SIG-M5 (cell line): ENCODE results near the gene PDE4B.

ENCODE experiments used
- DNase-seq: peaks from one replicate; lab custom pipeline; 2025; lab: John Stamatoyannopoulos, UW

Gene PDE4B

GRCh38 chr1:66262208-66262963 is 469.7 kb downstream of the PDE4B start:
- DNase-seq, result no peak

GRCh38 chr1:66265268-66265667 is 472.6 kb downstream of the PDE4B start:
- DNase-seq, result no peak

GRCh38 chr1:66265796-66266195 is 473.1 kb downstream of the PDE4B start:
- DNase-seq, result no peak

- DNase-seq, result no peak
These were observed 473.7 kb downstream of the PDE4B start for GRCh38 chr1:66266350-66266749.

- DNase-seq, result no peak
These were observed 474.1 kb downstream of the PDE4B start for GRCh38 chr1:66266756-66267155.

- no peak for DNase-seq
These were observed 474.7 kb downstream of the PDE4B start for GRCh38 chr1:66267201-66267940.

- DNase-seq, result no peak
These were observed 476.5 kb downstream of the PDE4B start for GRCh38 chr1:66269222-66269621.

- no peak for DNase-seq
These were observed 477.6 kb downstream of the PDE4B start for GRCh38 chr1:66270119-66270812.

GRCh38 chr1:66271216-66271903 is 478.7 kb downstream of the PDE4B start:
- DNase-seq, result no peak

- no peak for DNase-seq
These were observed 479.2 kb downstream of the PDE4B start for GRCh38 chr1:66271904-66272254.

- no peak for DNase-seq
These were observed 481.0 kb downstream of the PDE4B start for GRCh38 chr1:66273656-66274055.

- no peak for DNase-seq
These were observed 481.9 kb downstream of the PDE4B start for GRCh38 chr1:66274634-66275033.

- no peak for DNase-seq
These were observed 482.4 kb downstream of the PDE4B start for GRCh38 chr1:66275083-66275482.

GRCh38 chr1:66275601-66276023 is 482.9 kb downstream of the PDE4B start:
- DNase-seq, result no peak

- DNase-seq, result no peak
These were observed 483.5 kb downstream of the PDE4B start for GRCh38 chr1:66276218-66276617.

GRCh38 chr1:66278260-66279021 is 485.7 kb downstream of the PDE4B start:
- no peak for DNase-seq

- DNase-seq, result no peak
These were observed 489.1 kb downstream of the PDE4B start for GRCh38 chr1:66281808-66282207.

- DNase-seq, result no peak
These were observed 489.7 kb downstream of the PDE4B start for GRCh38 chr1:66282343-66282852.

GRCh38 chr1:66282891-66283621 is 490.4 kb downstream of the PDE4B start:
- DNase-seq, result no peak

GRCh38 chr1:66283622-66284041 is 490.9 kb downstream of the PDE4B start:
- no peak for DNase-seq

- DNase-seq, result no peak
These were observed 492.1 kb downstream of the PDE4B start for GRCh38 chr1:66284746-66285145.
